Fibroblast of lung (primary cell): ENCODE data around the gene OTOL1. TPM values are rescaled to one million over a fixed set of nuclear protein-coding genes. Genes with fewer than 3 reads are reported as not detected.
A peak's percentile ranks its signal among the peaks of the same experiment; 100 is the strongest.

Source experiments
- DNase-seq, 2 donors: peaks; one replicate each; pipeline versions ENCODE4 v3.0.0 to v3.0.0-alpha.2; 2010; ENCODE audit warnings: low read depth in 2 of 2
- H2AFZ ChIP-seq: 2 replicates; pipeline ENCODE4 v1.5.1; 2012; ENCODE audit warnings: low read length, control low read depth, inconsistent platforms
- H3K27ac ChIP-seq: 2 replicates; pipeline ENCODE4 v1.5.1; 2011; ENCODE audit warnings: low read length, control low read depth; ENCODE audit not compliant: insufficient read depth
- H3K27me3 ChIP-seq: 2 replicates; pipeline ENCODE4 v1.5.1; 2011; ENCODE audit warnings: mild to moderate bottlenecking, low read length; ENCODE audit not compliant: control insufficient read depth, insufficient read depth
- H3K36me3 ChIP-seq: 2 replicates; pipeline ENCODE4 v1.5.1; 2011; ENCODE audit warnings: low read length; ENCODE audit not compliant: control insufficient read depth, insufficient read depth
- H3K4me1 ChIP-seq: 2 replicates; pipeline ENCODE4 v1.5.1; 2011; ENCODE audit warnings: low read length; ENCODE audit not compliant: control insufficient read depth, insufficient read depth; ENCODE audit errors: extremely low read depth
- H3K4me2 ChIP-seq: 2 replicates; pipeline ENCODE4 v1.5.1; 2011; ENCODE audit warnings: low read length, control low read depth; ENCODE audit not compliant: insufficient read depth; ENCODE audit errors: extremely low read depth
- H3K4me3 ChIP-seq, 4 experiments: fragments of 200-600 bp in 1 of 4; sonication (generic) in 1 of 4; replicated peaks in 1 of 4; 2 replicates each; pipeline ENCODE4 v1.5.1; 2011 to 2016; ENCODE audit warnings: low read length in 4 of 4, low read depth in 3 of 4, mild to moderate bottlenecking in 3 of 4, control low read depth in 2 of 4, inconsistent platforms in 1 of 4, mixed read lengths in 1 of 4; ENCODE audit not compliant: insufficient read depth in 1 of 4; ENCODE audit errors: control extremely low read depth in 1 of 4
- H3K79me2 ChIP-seq: 2 replicates; pipeline ENCODE4 v1.5.1; 2012; ENCODE audit warnings: mild to moderate bottlenecking, low read length, inconsistent platforms; ENCODE audit not compliant: control insufficient read depth, insufficient read depth
- H3K9ac ChIP-seq: 2 replicates; pipeline ENCODE4 v1.5.1; 2011; ENCODE audit warnings: mild to moderate bottlenecking, low read length, control low read depth; ENCODE audit not compliant: insufficient read depth
- H3K9me3 ChIP-seq: 2 replicates; pipeline ENCODE4 v1.5.1; 2012; ENCODE audit warnings: low read depth, low read length; ENCODE audit not compliant: control insufficient read depth, insufficient read depth
- H4K20me1 ChIP-seq: 2 replicates; pipeline ENCODE4 v1.5.1; 2011; ENCODE audit warnings: low read length; ENCODE audit not compliant: control insufficient read depth, insufficient read depth; ENCODE audit errors: extremely low read depth
- EZH2 ChIP-seq: IDR thresholded peaks from 2 replicates; pipeline ENCODE4 v1.5.1; 2012; ENCODE audit warnings: low read length, control low read depth, mild to moderate bottlenecking; ENCODE audit errors: missing control alignments
- polyA plus RNA-seq, 2 donors: library from polyadenylated mRNA; depleted of rRNA in 1 of 2; stranded (reverse) in 1 of 2; unstranded in 1 of 2; fragments of >200 nt; gene quantifications; 2 replicates each; pipeline ENCODE4 v1.2.1, GENCODE V29; 2011 to 2012; ENCODE audit warnings: missing spikeins in 1 of 2
- total RNA-seq: library from RNA; depleted of rRNA; stranded (reverse); fragments of >200 nt; gene quantifications from 2 replicates; pipeline ENCODE4 v1.2.1, GENCODE V29; 2014
- TF ChIP-seq, protein P1 (sequence below), 2 donors: IDR thresholded peaks in 1 of 2; conservative IDR thresholded peaks in 1 of 2; 1 replicate in 1 of 2; 2 replicates in 1 of 2; pipeline ENCODE4 v1.5.1; 2011 to 2012; ENCODE audit warnings: low read length in 2 of 2, control low read depth in 1 of 2, inconsistent platforms in 1 of 2, low read depth in 1 of 2, mild to moderate bottlenecking in 1 of 2

OTOL1 gene
- total and polyA plus RNA-seq, 2 donors (not counting 1 experiment from before 2014, with no cell fraction given): not detected

DNA sequence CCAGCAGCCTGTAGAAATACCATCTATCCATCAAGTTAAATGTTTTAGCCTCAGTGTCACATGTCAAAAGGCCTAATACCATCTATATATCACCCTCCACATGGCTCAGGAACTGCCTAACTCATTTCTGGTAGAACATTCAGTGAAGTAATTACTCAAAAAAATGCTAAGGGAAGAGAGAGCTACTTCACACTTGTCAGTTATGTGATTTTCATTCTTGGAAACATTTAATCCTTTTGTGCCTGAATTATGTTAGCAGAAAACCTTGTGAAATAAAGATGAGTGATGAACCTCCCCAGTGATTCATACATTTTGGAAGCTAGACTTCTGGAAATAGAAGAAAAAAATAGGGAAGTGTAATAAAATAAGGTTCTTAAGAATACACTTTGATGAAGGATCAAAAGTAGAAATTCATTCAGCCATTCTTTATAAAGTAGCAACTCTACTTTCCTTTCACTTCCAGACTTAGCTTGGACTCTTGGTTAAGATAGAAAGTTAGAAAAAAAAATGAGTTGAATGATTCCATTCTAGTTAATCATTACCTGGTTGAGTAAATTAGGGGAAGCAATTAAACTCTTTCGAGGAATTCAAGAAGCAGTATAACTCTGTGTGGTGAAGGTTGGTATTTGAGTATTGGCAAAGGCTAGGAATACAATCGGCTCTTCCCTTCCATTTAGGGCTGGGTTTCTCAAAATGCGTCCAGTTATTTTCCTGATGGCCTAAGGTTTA, 3.6 kb downstream of the OTOL1 start:
- Histone ChIP-seq H2AFZ (no peak overlapping the region), H3K4me2 (no peak overlapping the region), H3K4me1 (no peaks in the 10 kb centered on the region), H3K36me3 (no peaks in the 10 kb centered on the region), H3K4me3 (no peak overlapping the region), H4K20me1 (no peaks in the 10 kb centered on the region), H3K27ac (no peak overlapping the region), H3K9ac (no peak overlapping the region), H3K27me3 (no peaks in the 10 kb centered on the region), H3K79me2 (no peaks in the 10 kb centered on the region), H3K9me3 (no peaks in the 10 kb centered on the region)
- peak in 1 of 2 donors; percentile 2 for DNase-seq
- no peak for TF ChIP-seq EZH2
- TF ChIP-seq, protein P1, sequence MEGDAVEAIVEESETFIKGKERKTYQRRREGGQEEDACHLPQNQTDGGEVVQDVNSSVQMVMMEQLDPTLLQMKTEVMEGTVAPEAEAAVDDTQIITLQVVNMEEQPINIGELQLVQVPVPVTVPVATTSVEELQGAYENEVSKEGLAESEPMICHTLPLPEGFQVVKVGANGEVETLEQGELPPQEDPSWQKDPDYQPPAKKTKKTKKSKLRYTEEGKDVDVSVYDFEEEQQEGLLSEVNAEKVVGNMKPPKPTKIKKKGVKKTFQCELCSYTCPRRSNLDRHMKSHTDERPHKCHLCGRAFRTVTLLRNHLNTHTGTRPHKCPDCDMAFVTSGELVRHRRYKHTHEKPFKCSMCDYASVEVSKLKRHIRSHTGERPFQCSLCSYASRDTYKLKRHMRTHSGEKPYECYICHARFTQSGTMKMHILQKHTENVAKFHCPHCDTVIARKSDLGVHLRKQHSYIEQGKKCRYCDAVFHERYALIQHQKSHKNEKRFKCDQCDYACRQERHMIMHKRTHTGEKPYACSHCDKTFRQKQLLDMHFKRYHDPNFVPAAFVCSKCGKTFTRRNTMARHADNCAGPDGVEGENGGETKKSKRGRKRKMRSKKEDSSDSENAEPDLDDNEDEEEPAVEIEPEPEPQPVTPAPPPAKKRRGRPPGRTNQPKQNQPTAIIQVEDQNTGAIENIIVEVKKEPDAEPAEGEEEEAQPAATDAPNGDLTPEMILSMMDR (conservative IDR thresholded peaks at IDR 0.05 in 1 of 2, IDR thresholded peaks at IDR 0.05 in 1 of 2; ENCODE audit: low read depth in 1 of 2, low read length in 2 of 2): no peak

GRCh38 chr3:161503271-161503670, 6.7 kb downstream of the OTOL1 start:
- no peaks in the 10 kb centered on the region for H3K27me3 ChIP-seq
- H2AFZ ChIP-seq: no peak overlapping the region
- no peak overlapping the region for H3K27ac ChIP-seq
- H3K4me3 ChIP-seq: no peak overlapping the region
- no peaks in the 10 kb centered on the region for H3K79me2 ChIP-seq
- no peak for DNase-seq
- no peak overlapping the region for H3K4me2 ChIP-seq
- TF ChIP-seq EZH2: no peak
- TF ChIP-seq, protein P1 (conservative IDR thresholded peaks at IDR 0.05 in 1 of 2, IDR thresholded peaks at IDR 0.05 in 1 of 2; ENCODE audit: low read depth in 1 of 2, low read length in 2 of 2): no peak
- no peaks in the 10 kb centered on the region for H4K20me1 ChIP-seq
- no peak overlapping the region for H3K9ac ChIP-seq
- H3K36me3 ChIP-seq: no peaks in the 10 kb centered on the region
- no peaks in the 10 kb centered on the region for H3K9me3 ChIP-seq
- H3K4me1 ChIP-seq: no peaks in the 10 kb centered on the region

DNA sequence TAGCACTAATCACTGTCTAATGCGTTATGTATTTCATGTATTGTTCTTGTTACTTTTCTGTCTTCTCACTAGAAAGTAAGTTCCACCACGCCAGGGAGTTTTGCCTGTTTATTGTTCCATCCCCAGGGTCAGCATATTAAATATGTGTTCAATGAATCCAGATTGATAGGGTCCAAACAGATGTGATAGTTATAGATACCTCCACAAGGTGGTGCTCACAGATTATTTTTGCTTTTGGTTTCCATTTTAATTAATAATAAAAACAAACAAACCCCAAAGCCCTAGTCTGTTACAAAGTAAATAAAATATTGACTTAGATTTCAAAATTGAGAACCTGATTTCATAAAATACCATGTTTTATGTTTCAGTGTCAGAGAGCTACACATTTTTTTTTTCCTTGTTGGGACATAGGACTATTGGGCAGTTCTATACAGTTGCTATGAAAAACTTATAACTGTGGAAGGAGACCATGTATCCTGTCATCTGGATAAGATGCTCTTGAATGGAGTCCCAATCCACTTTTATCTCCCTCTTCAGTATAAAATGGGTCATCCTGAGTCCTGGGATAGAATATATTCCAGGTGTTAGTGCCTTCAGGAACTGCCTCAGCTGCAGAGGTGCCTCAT, 12.4 kb downstream of the OTOL1 start:
- H3K79me2 ChIP-seq: no peaks in the 10 kb centered on the region
- no peak overlapping the region for H3K4me3 ChIP-seq
- no peak overlapping the region for H3K9ac ChIP-seq
- no peak overlapping the region for H3K4me2 ChIP-seq
- TF ChIP-seq, protein P1 (conservative IDR thresholded peaks at IDR 0.05 in 1 of 2, IDR thresholded peaks at IDR 0.05 in 1 of 2; ENCODE audit: low read depth in 1 of 2, low read length in 2 of 2): peak in 1 of 2 donors; percentile 25
- no peak for TF ChIP-seq EZH2
- H2AFZ ChIP-seq: no peak overlapping the region
- H3K4me1 ChIP-seq: no peaks in the 10 kb centered on the region
- DNase-seq: peak in 1 of 2 donors; percentile 8
- H3K27me3 ChIP-seq: no peaks in the 10 kb centered on the region
- no peaks in the 10 kb centered on the region for H3K36me3 ChIP-seq
- H3K27ac ChIP-seq: no peak overlapping the region
- no peaks in the 10 kb centered on the region for H4K20me1 ChIP-seq
- H3K9me3 ChIP-seq: no peaks in the 10 kb centered on the region
